ENCODE measurements around the gene SLC17A2.
A peak's percentile ranks its signal among the peaks of the same experiment; 100 is the strongest.
"Not testable (repeated sequence)": the region's sequence is repeated elsewhere in the genome, so short reads cannot be mapped to it uniquely, and the experiment has no call there.

The SLC17A2 gene

DNA sequence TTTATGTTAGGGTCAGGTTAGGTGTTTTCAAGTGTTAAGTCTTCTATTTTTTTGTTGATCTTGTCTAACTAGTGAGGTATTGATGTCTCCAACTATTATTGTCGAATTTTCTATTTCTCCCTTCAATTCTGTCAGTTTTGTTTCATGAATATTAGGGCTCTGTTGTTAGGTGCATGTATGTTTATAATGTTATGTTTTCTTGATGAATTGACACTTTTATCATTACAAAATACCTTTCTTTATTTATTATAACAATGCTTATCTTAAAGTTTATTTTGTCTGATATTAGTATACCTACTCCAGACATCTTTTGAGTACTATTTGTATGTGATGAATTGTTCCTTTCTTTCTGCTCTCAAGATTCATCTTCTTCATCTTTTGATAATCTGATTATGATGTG lies 19.2 kb upstream of the SLC17A2 start:
- H3K27ac ChIP-seq (ENCODE audit: low read length): no peak overlapping the region
- H3F3A ChIP-seq (ENCODE audit: insufficient read depth, low read length): no peaks in the 10 kb centered on the region
- no peak for DNase-seq
- no peaks in the 10 kb centered on the region for H3K79me2 ChIP-seq (ENCODE audit: low read length)
- no peaks in the 10 kb centered on the region for H3K27me3 ChIP-seq (replicated peaks; ENCODE audit: insufficient read depth, low read length)
- H3K4me1 ChIP-seq (ENCODE audit: low read length): peaks cover 9% of the 10 kb centered on the region
- no peaks in the 10 kb centered on the region for H4K20me1 ChIP-seq (ENCODE audit: insufficient read depth, low read length)
- no peaks in the 10 kb centered on the region for H3K9me2 ChIP-seq (replicated peaks; ENCODE audit: insufficient read depth, low read length)
- no peaks in the 10 kb centered on the region for H3K9me3 ChIP-seq (replicated peaks; ENCODE audit: insufficient read depth, low read length)
- H3K4me2 ChIP-seq (ENCODE audit: low read depth, low read length): no peak overlapping the region
- TF ChIP-seq, protein P1, sequence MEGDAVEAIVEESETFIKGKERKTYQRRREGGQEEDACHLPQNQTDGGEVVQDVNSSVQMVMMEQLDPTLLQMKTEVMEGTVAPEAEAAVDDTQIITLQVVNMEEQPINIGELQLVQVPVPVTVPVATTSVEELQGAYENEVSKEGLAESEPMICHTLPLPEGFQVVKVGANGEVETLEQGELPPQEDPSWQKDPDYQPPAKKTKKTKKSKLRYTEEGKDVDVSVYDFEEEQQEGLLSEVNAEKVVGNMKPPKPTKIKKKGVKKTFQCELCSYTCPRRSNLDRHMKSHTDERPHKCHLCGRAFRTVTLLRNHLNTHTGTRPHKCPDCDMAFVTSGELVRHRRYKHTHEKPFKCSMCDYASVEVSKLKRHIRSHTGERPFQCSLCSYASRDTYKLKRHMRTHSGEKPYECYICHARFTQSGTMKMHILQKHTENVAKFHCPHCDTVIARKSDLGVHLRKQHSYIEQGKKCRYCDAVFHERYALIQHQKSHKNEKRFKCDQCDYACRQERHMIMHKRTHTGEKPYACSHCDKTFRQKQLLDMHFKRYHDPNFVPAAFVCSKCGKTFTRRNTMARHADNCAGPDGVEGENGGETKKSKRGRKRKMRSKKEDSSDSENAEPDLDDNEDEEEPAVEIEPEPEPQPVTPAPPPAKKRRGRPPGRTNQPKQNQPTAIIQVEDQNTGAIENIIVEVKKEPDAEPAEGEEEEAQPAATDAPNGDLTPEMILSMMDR (IDR thresholded peaks at IDR 0.05; ENCODE audit: low read length): no peak
- TF ChIP-seq EZH2 (optimal IDR thresholded peaks at IDR 0.05; ENCODE audit: low read depth, low read length): no peak
- TF ChIP-seq EZH2phosphoT487 (IDR thresholded peaks at IDR 0.05; ENCODE audit: low read length): no peak
- H3K36me3 ChIP-seq (replicated peaks; ENCODE audit: insufficient read depth, low read length): no peaks in the 10 kb centered on the region
- no peak overlapping the region for H3K4me3 ChIP-seq (ENCODE audit: low read length)
- H3K9ac ChIP-seq (ENCODE audit: low read length): no peak overlapping the region
- H2AFZ ChIP-seq (ENCODE audit: low read length): no peak overlapping the region

DNA sequence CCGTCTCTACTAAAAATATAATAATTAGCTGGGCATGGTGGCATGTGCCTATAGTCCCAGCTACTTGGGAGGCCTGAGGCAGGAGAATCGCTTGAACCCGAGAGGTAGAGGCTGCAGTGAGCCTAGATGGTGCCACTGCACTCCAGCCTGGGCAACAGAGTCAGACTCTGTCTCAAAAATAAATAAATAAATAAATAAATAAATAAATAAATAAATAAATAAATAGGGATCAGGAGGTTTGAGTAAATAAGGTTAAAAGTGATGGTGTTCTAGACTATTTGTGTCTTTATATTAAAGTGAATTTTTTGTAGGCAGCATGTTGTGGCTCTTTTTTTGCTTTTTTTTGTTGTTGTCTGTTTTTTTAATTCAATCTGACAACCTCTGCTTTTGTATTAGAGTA lies 17.0 kb upstream of the SLC17A2 start:
- not testable (repeated sequence) for H3K27ac ChIP-seq (ENCODE audit: low read length); H3F3A ChIP-seq (ENCODE audit: insufficient read depth, low read length); H3K4me3 ChIP-seq (ENCODE audit: low read length); DNase-seq; H3K9me2 ChIP-seq (replicated peaks; ENCODE audit: insufficient read depth, low read length); H3K4me2 ChIP-seq (ENCODE audit: low read depth, low read length); H2AFZ ChIP-seq (ENCODE audit: low read length); H3K79me2 ChIP-seq (ENCODE audit: low read length); H3K27me3 ChIP-seq (replicated peaks; ENCODE audit: insufficient read depth, low read length); H3K36me3 ChIP-seq (replicated peaks; ENCODE audit: insufficient read depth, low read length); H3K9me3 ChIP-seq (replicated peaks; ENCODE audit: insufficient read depth, low read length); H3K9ac ChIP-seq (ENCODE audit: low read length); H4K20me1 ChIP-seq (ENCODE audit: insufficient read depth, low read length)
- peaks cover 13% of the 10 kb centered on the region for H3K4me1 ChIP-seq (ENCODE audit: low read length)

DNA sequence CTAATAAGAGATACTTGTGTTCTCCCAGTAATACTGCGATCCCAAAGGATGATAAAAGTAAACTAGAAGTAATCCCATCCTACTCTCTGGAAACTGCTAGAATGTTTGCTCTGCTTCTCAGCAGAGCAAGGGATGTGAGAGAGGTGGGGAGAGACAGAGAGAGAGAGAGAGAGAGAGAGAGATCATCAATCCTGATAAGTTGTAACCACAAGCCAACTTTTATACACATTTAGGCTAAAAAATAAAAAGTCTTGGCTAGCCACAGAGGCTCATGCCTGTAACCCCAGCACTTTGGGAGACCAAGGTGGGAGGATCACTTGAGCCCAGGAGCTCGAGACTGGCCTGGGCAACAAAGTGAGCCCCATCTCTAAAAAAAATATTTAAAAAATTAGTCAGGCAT lies 16.1 kb upstream of the SLC17A2 start:
- H3K4me2 ChIP-seq (ENCODE audit: low read depth, low read length): no peak overlapping the region
- no peaks in the 10 kb centered on the region for H3K36me3 ChIP-seq (replicated peaks; ENCODE audit: insufficient read depth, low read length)
- no peaks in the 10 kb centered on the region for H3K9me3 ChIP-seq (replicated peaks; ENCODE audit: insufficient read depth, low read length)
- no peak overlapping the region for H2AFZ ChIP-seq (ENCODE audit: low read length)
- H3K4me3 ChIP-seq (ENCODE audit: low read length): no peak overlapping the region
- H3F3A ChIP-seq (ENCODE audit: insufficient read depth, low read length): no peaks in the 10 kb centered on the region
- TF ChIP-seq EZH2phosphoT487 (IDR thresholded peaks at IDR 0.05; ENCODE audit: low read length): no peak
- TF ChIP-seq, protein P1 (IDR thresholded peaks at IDR 0.05; ENCODE audit: low read length): no peak
- TF ChIP-seq EZH2 (optimal IDR thresholded peaks at IDR 0.05; ENCODE audit: low read depth, low read length): no peak
- H3K4me1 ChIP-seq (ENCODE audit: low read length): peaks cover 13% of the 10 kb centered on the region
- H3K27ac ChIP-seq (ENCODE audit: low read length): no peak overlapping the region
- H3K9me2 ChIP-seq (replicated peaks; ENCODE audit: insufficient read depth, low read length): no peaks in the 10 kb centered on the region
- no peaks in the 10 kb centered on the region for H3K27me3 ChIP-seq (replicated peaks; ENCODE audit: insufficient read depth, low read length)
- H3K79me2 ChIP-seq (ENCODE audit: low read length): no peaks in the 10 kb centered on the region
- no peak for DNase-seq
- no peaks in the 10 kb centered on the region for H4K20me1 ChIP-seq (ENCODE audit: insufficient read depth, low read length)
- H3K9ac ChIP-seq (ENCODE audit: low read length): no peak overlapping the region

DNA sequence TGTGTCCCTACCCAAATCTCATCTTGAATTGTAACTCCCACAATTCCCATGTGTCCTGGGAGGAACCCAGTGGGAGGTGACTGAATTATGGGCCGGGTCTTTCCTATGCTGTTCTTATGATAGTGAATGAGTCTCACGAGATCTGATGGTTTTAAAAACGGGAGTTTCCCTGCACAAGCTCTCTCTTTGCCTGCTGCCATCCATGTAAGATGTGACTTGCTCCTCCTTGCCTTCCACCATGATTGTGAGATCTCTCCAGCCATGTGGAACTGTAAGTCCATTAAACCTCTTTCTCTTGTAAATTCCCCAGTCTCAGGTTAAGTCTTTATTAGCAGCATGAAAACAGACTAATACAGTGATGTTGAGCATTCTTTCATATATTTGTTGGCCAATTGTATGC lies 15.2 kb upstream of the SLC17A2 start:
- H3K27ac ChIP-seq (ENCODE audit: low read length); H3K9me3 ChIP-seq (replicated peaks; ENCODE audit: insufficient read depth, low read length); H3K9me2 ChIP-seq (replicated peaks; ENCODE audit: insufficient read depth, low read length); DNase-seq; H3F3A ChIP-seq (ENCODE audit: insufficient read depth, low read length); H2AFZ ChIP-seq (ENCODE audit: low read length); H3K4me3 ChIP-seq (ENCODE audit: low read length); H3K79me2 ChIP-seq (ENCODE audit: low read length); H3K9ac ChIP-seq (ENCODE audit: low read length); H3K27me3 ChIP-seq (replicated peaks; ENCODE audit: insufficient read depth, low read length); H3K36me3 ChIP-seq (replicated peaks; ENCODE audit: insufficient read depth, low read length); H4K20me1 ChIP-seq (ENCODE audit: insufficient read depth, low read length): not testable (repeated sequence)
- peaks cover 21% of the 10 kb centered on the region for H3K4me1 ChIP-seq (ENCODE audit: low read length)
- peak overlapping the region; percentile 53; the same call in 1 of the 2 replicates for H3K4me2 ChIP-seq (ENCODE audit: low read depth, low read length)
